Dermis blood vessel endothelial cell (primary cell): ENCODE measurements around the gene DHX30. TPM values are rescaled to one million over a fixed set of nuclear protein-coding genes. Genes with fewer than 3 reads are reported as not detected.
A peak's percentile ranks its signal among the peaks of the same experiment; 100 is the strongest.
"Not testable (repeated sequence)": the region's sequence is repeated elsewhere in the genome, so short reads cannot be mapped to it uniquely, and the experiment has no call there.

Experiments used
- DNase-seq: peaks from one replicate; pipeline ENCODE4 v3.0.0; 2010
- total RNA-seq: library from RNA; depleted of rRNA; stranded (reverse); fragments of >200 nt; gene quantifications from 2 replicates; pipeline ENCODE4 v1.2.3, GENCODE V29; 2014

The DHX30 gene
- total RNA-seq, 1 donor from 2014 or later, result 79.3 TPM

GRCh38 chr3:47817609-47818008 lies 14.7 kb downstream of the DHX30 start:
- no peak for DNase-seq

- DNase-seq, result peak; percentile 91
Observed at GRCh38 chr3:47824541-47825473, 21.9 kb downstream of the DHX30 start.

GRCh38 chr3:47825590-47825989 lies 22.7 kb downstream of the DHX30 start:
- no peak for DNase-seq

- DNase-seq, result not testable (repeated sequence)
Observed at GRCh38 chr3:47829482-47829881, 26.5 kb downstream of the DHX30 start.

GRCh38 chr3:47836986-47837385 lies 34.0 kb downstream of the DHX30 start:
- no peak for DNase-seq

GRCh38 chr3:47838503-47838902 lies 35.6 kb downstream of the DHX30 start:
- DNase-seq, result no peak

GRCh38 chr3:47841786-47842349 lies 38.9 kb downstream of the DHX30 start:
- no peak for DNase-seq

- no peak for DNase-seq
Observed at GRCh38 chr3:47846186-47846879, 43.4 kb downstream of the DHX30 start.

- no peak for DNase-seq
Observed at GRCh38 chr3:47846880-47847248, 43.9 kb downstream of the DHX30 start.

- no peak for DNase-seq
Observed at GRCh38 chr3:47847260-47847659, 44.3 kb downstream of the DHX30 start.

- DNase-seq, result no peak
Observed at GRCh38 chr3:47847801-47848518, 45.0 kb downstream of the DHX30 start.

GRCh38 chr3:47848599-47849117 lies 45.7 kb downstream of the DHX30 start:
- no peak for DNase-seq

- no peak for DNase-seq
Observed at GRCh38 chr3:47849186-47849698, 46.3 kb downstream of the DHX30 start.

GRCh38 chr3:47849699-47850563 lies 47.0 kb downstream of the DHX30 start:
- DNase-seq, result peak; percentile 54

- DNase-seq, result no peak
Observed at GRCh38 chr3:47850564-47851410, 47.8 kb downstream of the DHX30 start.

GRCh38 chr3:47851888-47852603 lies 49.1 kb downstream of the DHX30 start:
- DNase-seq, result no peak

- DNase-seq, result no peak
Observed at GRCh38 chr3:47852604-47853602, 50.0 kb downstream of the DHX30 start.

- DNase-seq, result no peak
Observed at GRCh38 chr3:47854267-47854666, 51.3 kb downstream of the DHX30 start.
